Right lobe of liver (tissue), 6 donors: ENCODE data around the gene FCHSD1. TPM values are rescaled to one million over a fixed set of nuclear protein-coding genes. Genes with fewer than 3 reads are reported as not detected.

Experiments
- ATAC-seq, 4 donors: fragments of 200-7000 bp; cut with Tn5 transposase; one replicate each; pipeline ENCODE4 v1.9.1; 2020; ENCODE audit warnings: mild to moderate bottlenecking in 4 of 4, moderate library complexity in 4 of 4
- DNase-seq, 3 donors: peaks; one replicate each; pipeline ENCODE4 v3.0.0-alpha.2; 2020
- H3K27ac ChIP-seq, 3 donors: fragments of 200-600 bp; one replicate each; pipeline ENCODE4 v1.8.0; 2022
- H3K27me3 ChIP-seq, 2 donors: fragments of 200-600 bp; one replicate each; pipeline ENCODE4 v1.8.0; 2022
- H3K36me3 ChIP-seq, 4 donors: fragments of 200-600 bp; sonication (generic) in 1 of 4; one replicate each; pipeline versions ENCODE4 v1.5.1 to v1.8.0; 2017 to 2022; ENCODE audit warnings: control low read depth in 1 of 4
- H3K4me1 ChIP-seq, 4 donors: fragments of 200-600 bp; sonication (generic) in 1 of 4; one replicate each; pipeline versions ENCODE4 v1.5.1 to v1.8.0; 2017 to 2022; ENCODE audit warnings: control low read depth in 1 of 4
- H3K4me3 ChIP-seq, 3 donors: fragments of 200-600 bp; one replicate each; pipeline ENCODE4 v1.8.0; 2022
- H3K9me3 ChIP-seq, 4 donors: fragments of 200-600 bp; sonication (generic) in 1 of 4; one replicate each; pipeline versions ENCODE4 v1.5.1 to v1.8.0; 2017 to 2022; ENCODE audit warnings: control low read depth in 1 of 4
- CTCF ChIP-seq, 4 donors: fragments of 200-600 bp in 3 of 4; fragments of 450-650 bp in 1 of 4; IDR thresholded peaks; one replicate each; pipeline versions ENCODE4 v1.5.1 to v1.8.0; 2016 to 2022; ENCODE audit warnings: antibody characterized with exemption in 4 of 4, mild to moderate bottlenecking in 2 of 4
- POLR2A ChIP-seq: fragments of 450-650 bp; IDR thresholded peaks from one replicate; pipeline ENCODE4 v1.6.1; 2017; ENCODE audit warnings: antibody characterized with exemption, mild to moderate bottlenecking
- WGBS: methylation state at CpG from one replicate; pipeline ENCODE4 v1.1.6; 2018; ENCODE audit warnings: low coverage, low lambda C conversion rate; ENCODE audit not compliant: insufficient coverage; ENCODE audit errors: missing lambda C conversion rate; 5-methylcytosine and 5-hydroxymethylcytosine counted together
- intact Hi-C, 2 donors: fragments of 100-400 bp; cut with DNase I; formaldehyde crosslinking; loops; one replicate each; pipeline versions ENCODE4 v1.11.2 to v1.14.1; 2022
- total RNA-seq, 6 experiments: library from RNA; depleted of rRNA in 2 of 6; stranded (reverse); fragments of >200 nt in 2 of 6; fragmentation: NEBNext Ultra II Directional in 3 of 6; extraction: Animal tissue kit (Norgen Biotek cat#: 25700) in 3 of 6; gene quantifications; one replicate each; pipeline versions ENCODE4 v1.1.0 to v1.2.4, GENCODE V29; 2016 to 2023
- donor health status: DM: no; HTN: yes; CAD: no.
- donor health status: DM: no; HTN: no; CAD: no.
- donor health status: DM: no; HTN: no; CAD: no.
- donor health status: DM: no; HTN: yes; CAD: no.
- donor health status: DM: no; HTN: yes; CAD: no.

FCHSD1 gene
- total RNA-seq, 6 experiments from 2014 or later = 0.77 to 6.4 (median 3.3) TPM

GRCh38 chr5:141641634-141642267 is 9.5 kb downstream of the FCHSD1 start:
- H3K36me3 ChIP-seq = no peaks in the 10 kb centered on the region
- no CpG with 5 or more reads among the region's 2 CpGs for WGBS
- H3K27me3 ChIP-seq = no peaks in the 10 kb centered on the region
- H3K9me3 ChIP-seq = no peaks in the 10 kb centered on the region
- no peak for TF ChIP-seq CTCF (IDR thresholded peaks at IDR 0.05)
- no peak for TF ChIP-seq POLR2A
- H3K27ac ChIP-seq = no peak overlapping the region
- DNase-seq (no peak), ATAC-seq (no peak)
- intact Hi-C loops = no loop called here
- H3K4me1 ChIP-seq = peaks cover 0 to 8% (median 0%) of the 10 kb centered on the region in 4 donors
- no peak overlapping the region for H3K4me3 ChIP-seq

GRCh38 chr5:141640698-141641097 is 10.5 kb downstream of the FCHSD1 start:
- no peak overlapping the region for H3K4me3 ChIP-seq
- intact Hi-C loops = no loop called here
- no peaks in the 10 kb centered on the region for H3K27me3 ChIP-seq
- H3K9me3 ChIP-seq = no peaks in the 10 kb centered on the region
- no peaks in the 10 kb centered on the region for H3K36me3 ChIP-seq
- no peak overlapping the region for H3K27ac ChIP-seq
- DNase-seq (no peak), ATAC-seq (no peak)
- TF ChIP-seq CTCF (IDR thresholded peaks at IDR 0.05) (no peak), POLR2A (no peak)
- peaks cover 0 to 12% (median 2%) of the 10 kb centered on the region in 4 donors for H3K4me1 ChIP-seq
- 81% methylated on average over 6 of the region's 9 CpGs for WGBS

GRCh38 chr5:141640051-141640415 is 11.2 kb downstream of the FCHSD1 start:
- WGBS = no CpG with 5 or more reads among the region's 3 CpGs
- no peaks in the 10 kb centered on the region for H3K27me3 ChIP-seq
- no peak overlapping the region for H3K4me3 ChIP-seq
- H3K36me3 ChIP-seq = no peaks in the 10 kb centered on the region
- H3K27ac ChIP-seq = no peak overlapping the region
- intact Hi-C loops = no loop called here
- no peak for ATAC-seq
- TF ChIP-seq CTCF (IDR thresholded peaks at IDR 0.05) (no peak), POLR2A (no peak)
- H3K4me1 ChIP-seq = peaks cover 0 to 18% (median 5%) of the 10 kb centered on the region in 4 donors
- no peaks in the 10 kb centered on the region for H3K9me3 ChIP-seq
- DNase-seq = no peak

GRCh38 chr5:141639357-141640050 is 11.7 kb downstream of the FCHSD1 start:
- 88% methylated on average over 1 of the region's 12 CpGs for WGBS
- Histone ChIP-seq H3K27me3 (no peaks in the 10 kb centered on the region), H3K27ac (no peak overlapping the region), H3K4me1 (peaks cover 0 to 18% (median 5%) of the 10 kb centered on the region in 4 donors), H3K4me3 (no peak overlapping the region), H3K9me3 (no peaks in the 10 kb centered on the region), H3K36me3 (no peaks in the 10 kb centered on the region)
- TF ChIP-seq POLR2A (no peak), CTCF (IDR thresholded peaks at IDR 0.05) (no peak)
- ATAC-seq = no peak
- no peak for DNase-seq
- intact Hi-C loops = no loop called here
